Measurements from ENCODE around the gene PSMA3.
"Not testable (repeated sequence)": the region's sequence is repeated elsewhere in the genome, so short reads cannot be mapped to it uniquely, and the experiment has no call there.

The PSMA3 gene

GRCh38 chr14:58244556-58245387 is at the start of gene PSMA3:
TSS of gene PSMA3 (plus strand) at chr14:58244843. CDS start at chr14:58244921, 78 bp downstream.
- DNase-seq, result peak; percentile 65

- DNase-seq, result no peak
These were observed 48.4 kb upstream of the PSMA3 start for GRCh38 chr14:58196198-58196597.

- DNase-seq, result no peak
These were observed 46.6 kb upstream of the PSMA3 start for GRCh38 chr14:58198086-58198485.

GRCh38 chr14:58199726-58200479 is 44.7 kb upstream of the PSMA3 start, which contains the start of gene ACTR10:
TSS of gene ACTR10 (plus strand) at chr14:58200149. CDS start at chr14:58200218, 69 bp downstream.
- peak; percentile 66 for DNase-seq

- DNase-seq, result no peak
These were observed 44.2 kb upstream of the PSMA3 start for GRCh38 chr14:58200480-58200841.

- DNase-seq, result no peak
These were observed 43.8 kb upstream of the PSMA3 start for GRCh38 chr14:58200846-58201245.

GRCh38 chr14:58213176-58213575 is 31.5 kb upstream of the PSMA3 start:
- DNase-seq, result no peak

GRCh38 chr14:58215191-58215914 is 29.3 kb upstream of the PSMA3 start:
- no peak for DNase-seq

GRCh38 chr14:58216544-58216943 is 28.1 kb upstream of the PSMA3 start:
- no peak for DNase-seq

GRCh38 chr14:58227096-58227819 is 17.4 kb upstream of the PSMA3 start:
- no peak for DNase-seq

- DNase-seq, result no peak
These were observed 6.1 kb upstream of the PSMA3 start for GRCh38 chr14:58238252-58239243.

GRCh38 chr14:58239244-58240195 is 5.1 kb upstream of the PSMA3 start:
- no peak for DNase-seq

- DNase-seq, result no peak
These were observed 670 bp upstream of the PSMA3 start for GRCh38 chr14:58243790-58244555.

GRCh38 chr14:58245562-58245961 is 919 bp downstream of the PSMA3 start:
- DNase-seq, result no peak

GRCh38 chr14:58249611-58250010 is 5.0 kb downstream of the PSMA3 start:
- DNase-seq, result no peak

GRCh38 chr14:58258156-58258555 is 13.5 kb downstream of the PSMA3 start:
- DNase-seq, result no peak

- DNase-seq, result not testable (repeated sequence)
These were observed 17.4 kb downstream of the PSMA3 start for GRCh38 chr14:58262005-58262404.

- DNase-seq, result no peak
These were observed 20.8 kb downstream of the PSMA3 start for GRCh38 chr14:58265401-58265800.

- no peak for DNase-seq
These were observed 26.0 kb downstream of the PSMA3 start for GRCh38 chr14:58270628-58271027.

Data from 8988T (cell line).